Muscle of leg (tissue), 11 donors: ENCODE measurements around the gene ATL1. TPM values are rescaled to one million over a fixed set of nuclear protein-coding genes. Genes with fewer than 3 reads are reported as not detected.

ENCODE experiments used
- DNase-seq: peaks from one replicate; pipeline ENCODE4 v3.0.0; 2013
- H3K27ac ChIP-seq: one replicate; pipeline ENCODE4 v1.5.1; 2013; ENCODE audit warnings: mild to moderate bottlenecking, low read length, control low read depth
- H3K27me3 ChIP-seq: one replicate; pipeline ENCODE4 v1.6.1; 2013; ENCODE audit warnings: low read length; ENCODE audit not compliant: control insufficient read depth, insufficient read depth
- H3K36me3 ChIP-seq: one replicate; pipeline ENCODE4 v1.6.1; 2013; ENCODE audit warnings: low read length; ENCODE audit not compliant: control insufficient read depth, insufficient read depth
- H3K4me1 ChIP-seq: one replicate; pipeline ENCODE4 v1.6.1; 2013; ENCODE audit warnings: low read length; ENCODE audit not compliant: control insufficient read depth, insufficient read depth
- H3K4me3 ChIP-seq: one replicate; pipeline ENCODE4 v1.5.1; 2013; ENCODE audit warnings: low read length, control low read depth
- H3K9me3 ChIP-seq: replicated peaks from 2 replicates; pipeline ENCODE4 v1.6.1; 2013; ENCODE audit warnings: low read depth, low read length; ENCODE audit not compliant: control insufficient read depth
- WGBS: methylation state at CpG from one replicate; pipeline ENCODE4 v1.1.5; 2013; ENCODE audit warnings: missing lambda C conversion rate; ENCODE audit not compliant: insufficient coverage; 5-methylcytosine and 5-hydroxymethylcytosine counted together
- polyA plus RNA-seq, 8 donors: library from polyadenylated mRNA; unstranded; fragments of 120-200 nt; gene quantifications; one replicate each; pipeline versions ENCODE4 v1.2.1 to v1.2.3, GENCODE V29; 2013; ENCODE audit warnings: inconsistent platforms in 1 of 8, low replicate concordance in 1 of 8; ENCODE audit not compliant: insufficient read length in 8 of 8, insufficient read depth in 1 of 8
- total RNA-seq: library from RNA; stranded (reverse); fragments of 120-200 nt; gene quantifications from one replicate; pipeline ENCODE4 v1.2.4, GENCODE V29; 2013

ATL1 gene
- total and polyA plus RNA-seq, 9 donors = 3.5 to 9.8 (median 6.0) TPM

DNA sequence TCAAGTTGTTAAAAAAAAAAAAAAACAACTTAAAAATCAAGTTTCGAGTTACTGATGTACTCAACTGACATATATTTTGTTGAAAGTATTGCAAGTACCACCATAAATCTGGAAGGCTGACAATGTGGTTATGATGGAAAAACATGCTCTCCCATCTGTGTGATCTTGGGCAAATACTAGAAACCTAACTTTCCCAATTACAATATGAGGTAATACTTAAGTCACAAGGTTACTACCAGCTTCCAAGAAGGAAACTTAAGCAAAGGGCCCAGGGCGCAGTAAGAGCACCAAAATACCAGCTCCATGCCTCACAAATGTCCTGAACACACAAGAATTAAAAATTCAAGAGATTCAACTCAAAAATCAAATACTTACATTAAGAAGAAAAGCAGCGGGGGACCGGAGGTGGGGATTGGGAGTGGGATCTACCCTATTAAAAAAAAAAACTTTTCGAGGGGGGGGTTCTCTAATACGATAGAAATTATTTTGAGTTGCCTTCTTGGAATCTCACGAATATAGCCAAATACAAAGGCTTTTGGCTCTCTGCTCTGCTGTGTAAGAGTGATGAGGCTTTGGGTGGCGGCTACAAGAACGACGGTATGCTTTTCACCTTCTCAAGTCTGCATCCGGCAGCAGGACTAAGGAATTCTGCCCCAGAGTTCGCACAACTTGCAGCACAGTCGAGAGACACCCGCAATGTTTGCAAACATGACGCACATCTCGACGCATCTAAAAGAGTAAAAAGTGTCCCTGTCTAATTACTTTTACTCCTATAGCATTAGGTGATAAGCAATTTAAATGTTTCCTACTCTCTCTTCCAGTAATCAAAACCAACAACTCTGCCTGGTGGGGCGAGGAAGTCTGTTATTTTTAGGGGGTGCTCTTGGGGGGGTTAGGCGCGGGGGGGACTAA, 107.1 kb downstream of the ATL1 start:
- DNase-seq = peak; percentile 75
- Histone ChIP-seq H3K9me3 (no peaks in the 10 kb centered on the region), H3K36me3 (no peaks in the 10 kb centered on the region), H3K4me1 (no peaks in the 10 kb centered on the region), H3K27ac (peak overlapping the region; percentile 95), H3K27me3 (no peaks in the 10 kb centered on the region), H3K4me3 (peak overlapping the region; percentile 81)
- WGBS = 0% methylated on average over 5 of the region's 20 CpGs

GRCh38 chr14:50667684-50667995, 107.7 kb downstream of the ATL1 start:
- no peaks in the 10 kb centered on the region for H3K36me3 ChIP-seq
- H3K4me3 ChIP-seq = peak overlapping the region; percentile 81
- no peaks in the 10 kb centered on the region for H3K4me1 ChIP-seq
- H3K9me3 ChIP-seq = no peaks in the 10 kb centered on the region
- peak overlapping the region; percentile 95 for H3K27ac ChIP-seq
- peak; percentile 40 for DNase-seq
- 0% methylated on average over 25 of the region's 25 CpGs for WGBS
- H3K27me3 ChIP-seq = no peaks in the 10 kb centered on the region

- Histone ChIP-seq H3K9me3 (no peaks in the 10 kb centered on the region), H3K4me1 (no peaks in the 10 kb centered on the region), H3K4me3 (peak within 1 kb of the TSS; percentile 81), H3K27ac (peak within 1 kb of the TSS; percentile 95), H3K27me3 (no peaks in the 10 kb centered on the region), H3K36me3 (no peaks in the 10 kb centered on the region)
- peak; percentile 93 for DNase-seq
- WGBS = under 1% methylated on average over 91 of the region's 92 CpGs
These were observed 108.3 kb downstream of the ATL1 start, which contains the start of gene SAV1 for GRCh38 chr14:50667996-50668825. Gene SAV1, minus strand, starts transcription at chr14:50668306. Its CDS starts 339 bp downstream, at chr14:50667967.

DNA sequence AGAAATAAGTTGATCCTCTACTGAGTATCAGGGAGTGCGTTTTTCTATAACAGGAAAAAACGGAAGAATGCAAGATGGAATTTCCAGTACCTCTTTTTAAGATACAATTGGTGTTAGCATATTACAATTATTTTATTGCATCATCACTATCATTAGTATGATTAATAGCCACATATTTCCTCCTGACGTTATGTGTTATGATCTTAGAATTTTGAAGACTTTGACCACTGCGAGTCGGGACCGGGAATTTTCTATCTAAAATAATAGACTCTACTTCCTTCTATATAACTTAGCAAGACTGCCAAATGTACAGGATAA, 108.8 kb downstream of the ATL1 start:
- no peaks in the 10 kb centered on the region for H3K9me3 ChIP-seq
- H3K4me3 ChIP-seq = peak overlapping the region; percentile 81
- no peaks in the 10 kb centered on the region for H3K27me3 ChIP-seq
- no CpG with 5 or more reads among the region's 6 CpGs for WGBS
- peak overlapping the region; percentile 95 for H3K27ac ChIP-seq
- no peaks in the 10 kb centered on the region for H3K36me3 ChIP-seq
- DNase-seq = no peak
- no peaks in the 10 kb centered on the region for H3K4me1 ChIP-seq

GRCh38 chr14:50669441-50669986, 109.6 kb downstream of the ATL1 start:
- H3K9me3 ChIP-seq = no peaks in the 10 kb centered on the region
- 78% methylated on average over 4 of the region's 4 CpGs for WGBS
- H3K36me3 ChIP-seq = no peaks in the 10 kb centered on the region
- no peak for DNase-seq
- H3K27me3 ChIP-seq = no peaks in the 10 kb centered on the region
- H3K4me3 ChIP-seq = no peak overlapping the region
- H3K27ac ChIP-seq = no peak overlapping the region
- no peaks in the 10 kb centered on the region for H3K4me1 ChIP-seq

DNA sequence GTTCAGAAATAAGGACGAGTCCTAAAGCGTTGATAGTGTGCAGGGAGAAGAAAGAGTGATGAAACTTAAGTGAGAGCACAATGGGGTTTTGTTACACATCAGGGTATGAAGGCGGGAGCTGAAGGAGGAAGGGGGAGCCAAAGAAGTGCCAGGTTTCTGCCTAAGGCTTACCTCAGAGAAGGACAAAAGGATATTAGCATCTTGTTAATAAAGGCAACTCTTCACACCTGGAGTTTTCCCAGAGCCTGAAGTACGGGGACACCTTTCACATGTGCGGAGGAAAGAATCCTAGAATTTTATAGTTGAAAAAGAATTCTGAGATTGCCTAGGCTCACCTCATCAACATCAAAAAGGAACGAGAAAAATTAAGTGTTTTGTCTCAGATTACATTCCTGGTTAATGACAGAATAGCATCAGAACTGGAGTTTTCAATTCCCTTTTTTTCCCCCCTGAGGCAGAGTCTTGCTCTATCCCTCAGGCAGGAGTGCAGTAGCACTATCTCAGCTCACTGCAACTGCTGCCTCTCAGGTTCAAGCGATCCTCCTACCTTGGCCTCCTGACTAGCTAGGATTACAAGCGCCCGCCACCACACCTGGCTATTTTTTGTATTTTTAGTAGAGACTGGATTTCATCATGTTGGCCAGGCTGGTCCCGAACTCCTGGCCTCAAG, 110.4 kb downstream of the ATL1 start:
- Histone ChIP-seq H3K27ac (no peak overlapping the region), H3K4me1 (no peaks in the 10 kb centered on the region), H3K36me3 (no peaks in the 10 kb centered on the region), H3K27me3 (no peaks in the 10 kb centered on the region), H3K4me3 (no peak overlapping the region), H3K9me3 (no peaks in the 10 kb centered on the region)
- 53% methylated on average over 4 of the region's 10 CpGs for WGBS
- no peak for DNase-seq

GRCh38 chr14:50670866-50671256, 110.9 kb downstream of the ATL1 start:
- Histone ChIP-seq H3K27me3 (no peaks in the 10 kb centered on the region), H3K4me1 (no peaks in the 10 kb centered on the region), H3K27ac (no peak overlapping the region), H3K9me3 (no peaks in the 10 kb centered on the region), H3K36me3 (no peaks in the 10 kb centered on the region), H3K4me3 (no peak overlapping the region)
- WGBS = 79% methylated on average over 5 of the region's 6 CpGs
- DNase-seq = no peak

GRCh38 chr14:50675597-50675996, 115.7 kb downstream of the ATL1 start:
- Histone ChIP-seq H3K27me3 (no peaks in the 10 kb centered on the region), H3K4me3 (no peak overlapping the region), H3K27ac (no peak overlapping the region), H3K4me1 (no peaks in the 10 kb centered on the region), H3K36me3 (no peaks in the 10 kb centered on the region), H3K9me3 (no peaks in the 10 kb centered on the region)
- DNase-seq = no peak
- WGBS = no CpG with 5 or more reads among the region's 2 CpGs

- no peaks in the 10 kb centered on the region for H3K9me3 ChIP-seq
- H3K36me3 ChIP-seq = no peaks in the 10 kb centered on the region
- H3K27ac ChIP-seq = no peak overlapping the region
- H3K4me3 ChIP-seq = no peak overlapping the region
- H3K4me1 ChIP-seq = no peaks in the 10 kb centered on the region
- DNase-seq = no peak
- no peaks in the 10 kb centered on the region for H3K27me3 ChIP-seq
- WGBS = 99% methylated on average over 5 of the region's 7 CpGs
These were observed 117.0 kb downstream of the ATL1 start for GRCh38 chr14:50676814-50677516.
